GM23338 (cell line): ENCODE data around the gene REPS1.

ENCODE experiments used
- EZH2 ChIP-seq: fragments of 200-600 bp; sonication (generic); IDR thresholded peaks from one replicate; pipeline ENCODE4 v1.8.0; 2017; ENCODE audit warnings: antibody characterized with exemption, mild to moderate bottlenecking, low read depth; ENCODE audit not compliant: unreplicated experiment
- POLR2AphosphoS5 ChIP-seq: IDR thresholded peaks from 2 replicates; pipeline ENCODE4 v1.6.1; 2016; ENCODE audit warnings: antibody characterized with exemption, low read depth
- TF ChIP-seq, protein P1 (sequence below): IDR thresholded peaks from 2 replicates; pipeline ENCODE4 v1.6.1; 2016; ENCODE audit warnings: antibody characterized with exemption
- TF ChIP-seq, protein P2 (sequence below), 2 experiments: fragments of 200-600 bp in 1 of 2; sonication (generic) in 1 of 2; conservative IDR thresholded peaks; 2 replicates each; pipeline versions ENCODE4 v1.5.1 to v1.6.1; 2016 to 2017; ENCODE audit warnings: antibody characterized with exemption in 2 of 2, low read depth in 2 of 2, mild to moderate bottlenecking in 2 of 2, moderate library complexity in 1 of 2

DNA sequence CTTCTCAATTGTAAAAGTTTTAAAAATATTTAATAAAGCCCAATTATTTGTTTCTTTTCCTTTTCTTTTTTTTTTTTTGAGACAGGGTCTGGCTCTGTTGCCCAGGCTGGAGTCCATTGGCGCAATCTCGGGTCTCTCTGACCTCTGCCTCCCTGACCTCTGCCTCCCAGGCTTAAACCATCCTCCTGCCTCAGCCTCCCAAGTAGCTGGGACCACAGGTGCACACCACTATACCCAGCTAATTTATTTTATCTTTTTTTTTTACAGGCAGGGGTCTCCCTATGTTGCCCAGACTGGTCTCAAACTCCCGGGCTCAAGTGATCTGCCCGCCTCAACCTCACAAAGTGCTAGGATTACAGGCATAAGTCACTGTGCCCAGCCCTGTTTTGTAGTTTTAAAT, 9.8 kb downstream of the REPS1 start:
- TF ChIP-seq, protein P1, sequence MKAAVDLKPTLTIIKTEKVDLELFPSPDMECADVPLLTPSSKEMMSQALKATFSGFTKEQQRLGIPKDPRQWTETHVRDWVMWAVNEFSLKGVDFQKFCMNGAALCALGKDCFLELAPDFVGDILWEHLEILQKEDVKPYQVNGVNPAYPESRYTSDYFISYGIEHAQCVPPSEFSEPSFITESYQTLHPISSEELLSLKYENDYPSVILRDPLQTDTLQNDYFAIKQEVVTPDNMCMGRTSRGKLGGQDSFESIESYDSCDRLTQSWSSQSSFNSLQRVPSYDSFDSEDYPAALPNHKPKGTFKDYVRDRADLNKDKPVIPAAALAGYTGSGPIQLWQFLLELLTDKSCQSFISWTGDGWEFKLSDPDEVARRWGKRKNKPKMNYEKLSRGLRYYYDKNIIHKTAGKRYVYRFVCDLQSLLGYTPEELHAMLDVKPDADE: no peak
- TF ChIP-seq, protein P2, sequence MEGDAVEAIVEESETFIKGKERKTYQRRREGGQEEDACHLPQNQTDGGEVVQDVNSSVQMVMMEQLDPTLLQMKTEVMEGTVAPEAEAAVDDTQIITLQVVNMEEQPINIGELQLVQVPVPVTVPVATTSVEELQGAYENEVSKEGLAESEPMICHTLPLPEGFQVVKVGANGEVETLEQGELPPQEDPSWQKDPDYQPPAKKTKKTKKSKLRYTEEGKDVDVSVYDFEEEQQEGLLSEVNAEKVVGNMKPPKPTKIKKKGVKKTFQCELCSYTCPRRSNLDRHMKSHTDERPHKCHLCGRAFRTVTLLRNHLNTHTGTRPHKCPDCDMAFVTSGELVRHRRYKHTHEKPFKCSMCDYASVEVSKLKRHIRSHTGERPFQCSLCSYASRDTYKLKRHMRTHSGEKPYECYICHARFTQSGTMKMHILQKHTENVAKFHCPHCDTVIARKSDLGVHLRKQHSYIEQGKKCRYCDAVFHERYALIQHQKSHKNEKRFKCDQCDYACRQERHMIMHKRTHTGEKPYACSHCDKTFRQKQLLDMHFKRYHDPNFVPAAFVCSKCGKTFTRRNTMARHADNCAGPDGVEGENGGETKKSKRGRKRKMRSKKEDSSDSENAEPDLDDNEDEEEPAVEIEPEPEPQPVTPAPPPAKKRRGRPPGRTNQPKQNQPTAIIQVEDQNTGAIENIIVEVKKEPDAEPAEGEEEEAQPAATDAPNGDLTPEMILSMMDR (conservative IDR thresholded peaks at IDR 0.05; ENCODE audit: low read depth in 2 of 2): no peak
- no peak for TF ChIP-seq EZH2
- TF ChIP-seq POLR2AphosphoS5: no peak
